ENCODE data around the gene ZNF280C.
"Not testable (repeated sequence)": the region's sequence is repeated elsewhere in the genome, so short reads cannot be mapped to it uniquely, and the experiment has no call there.

Gene ZNF280C

DNA sequence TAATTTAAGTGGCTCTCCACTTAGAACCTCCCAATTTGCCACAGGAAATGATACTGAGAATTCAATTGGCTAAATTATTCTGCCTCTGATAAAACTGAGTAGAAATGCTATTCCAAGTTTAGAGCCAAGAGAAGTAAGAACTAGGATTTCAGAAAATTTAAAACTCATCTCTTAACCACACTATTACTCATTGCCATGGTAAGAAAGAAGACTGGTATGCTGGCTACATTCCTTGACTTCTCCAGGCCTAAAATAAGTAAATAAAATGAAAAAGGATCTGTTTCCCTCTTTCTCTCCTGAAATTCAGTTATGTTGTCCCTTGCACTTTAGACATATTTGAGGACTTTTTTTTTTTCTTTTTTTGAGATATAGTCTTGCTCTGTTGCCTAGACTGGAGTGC is 23.3 kb downstream of the ZNF280C start:
- in situ Hi-C loops (cut with MboI; ENCODE audit: low sequenced_read_pairs, unreplicated experiment): no loop called here
- DNase-seq (ENCODE audit: low spot score): no peak
- TF ChIP-seq CTCF (IDR thresholded peaks at IDR 0.05; ENCODE audit: borderline replicate concordance, control extremely low read depth, extremely low read depth, insufficient read depth, missing control alignments): no peak

DNA sequence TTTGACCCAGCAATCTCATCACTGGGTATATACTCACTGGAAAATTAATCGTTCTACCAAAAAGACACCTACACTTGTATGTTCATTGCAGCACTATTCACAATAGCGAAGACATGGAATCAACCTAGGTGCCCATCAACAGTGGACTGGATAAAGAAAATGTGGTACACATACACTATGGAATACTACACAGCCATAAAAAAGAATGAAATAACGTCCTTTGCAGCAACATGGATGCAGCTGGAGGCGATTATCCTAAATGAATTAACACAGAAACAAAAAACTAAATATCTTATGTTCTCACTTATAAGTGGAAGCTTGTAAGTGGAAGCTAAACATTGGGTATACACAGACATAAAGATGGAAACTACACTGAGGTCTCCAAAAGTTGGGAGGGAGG is 37.5 kb downstream of the ZNF280C start:
- DNase-seq (ENCODE audit: low spot score); in situ Hi-C loops (cut with MboI; ENCODE audit: low sequenced_read_pairs, unreplicated experiment): not testable (repeated sequence)

DNA sequence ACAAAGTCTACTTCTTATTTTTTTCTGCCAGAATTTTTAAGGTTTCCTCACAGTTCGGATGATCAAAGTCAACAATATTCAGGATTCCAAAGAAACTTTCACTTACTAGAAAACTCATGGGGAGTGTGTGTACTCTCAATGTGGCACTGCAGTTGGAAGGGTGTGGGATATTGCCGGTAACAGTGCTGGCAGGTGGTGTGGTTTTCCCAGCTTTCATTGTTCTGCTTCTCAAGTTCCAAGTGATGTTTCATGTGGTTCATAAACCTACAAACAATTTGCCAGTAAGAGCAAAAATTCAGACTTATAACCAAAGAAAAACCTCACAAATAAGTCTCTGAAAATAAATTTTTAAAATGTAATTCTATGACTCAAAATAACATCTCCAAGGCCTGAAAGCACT is 39.8 kb downstream of the ZNF280C start:
- in situ Hi-C loops (cut with MboI; ENCODE audit: low sequenced_read_pairs, unreplicated experiment): no loop called here
- TF ChIP-seq CTCF (IDR thresholded peaks at IDR 0.05; ENCODE audit: borderline replicate concordance, control extremely low read depth, extremely low read depth, insufficient read depth, missing control alignments): no peak
- no peak for DNase-seq (ENCODE audit: low spot score)

GRCh38 chrX:130224810-130225209 is 43.9 kb downstream of the ZNF280C start:
- in situ Hi-C loops (cut with MboI; ENCODE audit: low sequenced_read_pairs, unreplicated experiment): no loop called here
- no peak for TF ChIP-seq CTCF (IDR thresholded peaks at IDR 0.05; ENCODE audit: borderline replicate concordance, control extremely low read depth, extremely low read depth, insufficient read depth, missing control alignments)
- DNase-seq (ENCODE audit: low spot score): no peak

DNA sequence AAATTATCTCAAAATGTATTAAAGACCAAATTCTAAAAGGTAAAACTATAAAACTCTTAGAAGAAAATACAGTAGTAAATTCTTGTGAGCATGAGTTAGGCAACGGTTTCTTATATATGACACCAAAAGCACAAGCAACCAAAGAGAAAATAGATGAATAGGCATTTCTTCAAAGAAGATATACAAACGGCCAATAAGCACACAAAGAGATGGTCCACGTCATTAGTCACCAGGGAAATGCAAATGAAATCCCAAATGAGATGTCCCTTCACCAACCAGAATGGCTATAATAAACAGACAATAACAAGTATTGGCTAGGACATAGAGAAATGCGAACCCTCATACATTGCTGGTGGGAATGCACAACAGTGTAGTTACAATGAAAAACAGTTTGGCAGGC is 52.4 kb downstream of the ZNF280C start:
- TF ChIP-seq CTCF (IDR thresholded peaks at IDR 0.05; ENCODE audit: borderline replicate concordance, control extremely low read depth, extremely low read depth, insufficient read depth, missing control alignments): no peak
- in situ Hi-C loops (cut with MboI; ENCODE audit: low sequenced_read_pairs, unreplicated experiment): no loop called here
- no peak for DNase-seq (ENCODE audit: low spot score)

GRCh38 chrX:130213376-130213775 is 55.3 kb downstream of the ZNF280C start:
- no peak for TF ChIP-seq CTCF (IDR thresholded peaks at IDR 0.05; ENCODE audit: borderline replicate concordance, control extremely low read depth, extremely low read depth, insufficient read depth, missing control alignments)
- DNase-seq (ENCODE audit: low spot score): no peak
- in situ Hi-C loops (cut with MboI; ENCODE audit: low sequenced_read_pairs, unreplicated experiment): no loop called here

DNA sequence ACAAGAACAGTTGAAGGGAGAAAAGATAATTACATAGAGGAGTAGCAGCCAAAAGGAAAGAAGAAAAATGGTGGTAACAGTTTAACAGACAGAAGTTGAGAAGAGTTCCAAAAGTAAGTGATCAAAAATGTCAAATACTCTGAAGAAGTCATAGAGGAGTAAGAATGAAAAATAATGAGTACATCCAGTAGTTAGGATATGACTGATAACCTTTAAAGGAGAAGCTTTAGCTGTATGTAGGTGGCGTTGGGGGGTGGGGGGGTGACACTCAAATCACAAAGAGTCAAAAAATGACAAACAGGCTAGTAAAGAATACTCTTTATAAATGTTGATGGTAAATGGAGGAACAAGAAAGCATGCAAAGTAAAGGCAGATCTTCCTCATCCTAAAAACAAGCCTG is 56.3 kb downstream of the ZNF280C start:
- no peak for DNase-seq (ENCODE audit: low spot score)
- TF ChIP-seq CTCF (IDR thresholded peaks at IDR 0.05; ENCODE audit: borderline replicate concordance, control extremely low read depth, extremely low read depth, insufficient read depth, missing control alignments): no peak
- in situ Hi-C loops (cut with MboI; ENCODE audit: low sequenced_read_pairs, unreplicated experiment): no loop called here

Data from GM13976 (cell line).